CD4-positive, alpha-beta T cell treated with Interleukin-1 beta for 1 hour (primary cell): ENCODE data around the gene DENND2C.
"Not testable (repeated sequence)": the region's sequence is repeated elsewhere in the genome, so short reads cannot be mapped to it uniquely, and the experiment has no call there.

Experiments
- DNase-seq, 2 donors: peaks; one replicate each; pipeline ENCODE4 v3.0.0-alpha.2; 2020 to 2022

DENND2C gene

DNA sequence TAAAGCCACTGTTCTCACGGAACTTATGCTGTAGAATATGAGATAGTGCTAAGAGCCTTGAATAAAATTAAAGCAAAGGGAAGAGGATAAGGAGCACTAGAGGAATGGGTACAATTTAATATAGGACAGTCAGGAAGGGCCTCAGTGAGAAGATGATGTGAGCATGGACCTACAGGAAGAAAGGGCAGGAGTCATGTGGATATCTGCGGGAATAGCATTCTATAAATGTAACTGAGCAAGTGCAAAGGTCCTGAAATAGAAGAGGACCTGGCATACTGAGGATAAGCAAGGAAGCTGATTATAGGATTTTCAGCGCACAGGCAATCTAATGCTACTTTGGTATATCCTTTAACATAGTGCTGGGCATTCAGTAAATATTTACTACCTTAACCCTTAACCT lies 75.8 kb downstream of the DENND2C start:
- no peak for DNase-seq

DNA sequence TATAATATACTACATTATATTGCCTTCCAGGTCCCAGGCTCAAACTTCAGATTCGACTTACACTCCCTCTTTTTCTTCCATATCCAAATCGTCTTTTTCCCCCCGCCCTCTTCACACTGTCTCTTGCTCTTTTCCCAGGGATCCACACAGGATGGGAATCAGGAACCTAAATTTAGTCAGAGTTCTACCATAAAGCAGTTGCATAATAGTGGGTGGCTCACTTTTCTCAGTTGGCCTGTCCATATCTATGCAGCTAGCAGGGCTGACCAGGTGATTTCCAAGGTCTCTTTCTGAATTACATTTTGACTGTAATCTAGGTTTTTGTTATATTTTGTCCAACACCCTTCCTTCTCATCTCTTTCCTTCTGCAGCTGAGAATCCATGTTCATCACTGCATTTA lies 80.7 kb downstream of the DENND2C start:
- no peak for DNase-seq

DNA sequence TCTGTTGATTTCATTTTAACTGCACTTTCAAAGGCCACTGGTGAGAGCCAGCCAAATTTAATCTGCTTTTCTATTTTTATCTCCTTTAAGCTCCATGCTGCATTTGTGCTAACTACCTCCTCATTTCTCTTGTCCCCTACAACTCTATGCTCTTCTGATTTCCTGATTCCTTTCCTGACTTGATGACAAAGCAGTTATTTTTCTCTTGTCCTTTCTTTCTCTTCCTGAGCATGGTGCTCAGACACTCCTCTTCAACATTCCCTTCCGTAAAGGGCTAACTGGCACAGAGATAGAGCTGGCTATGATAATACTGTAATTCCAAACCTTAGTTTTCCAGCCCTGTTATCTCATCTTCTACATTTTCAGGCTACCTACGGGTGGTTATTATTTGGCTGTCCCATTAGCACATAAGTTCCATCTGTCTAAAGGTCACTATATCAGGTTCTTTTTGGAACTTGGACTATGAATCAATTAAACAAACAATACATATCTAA lies 81.6 kb downstream of the DENND2C start:
- DNase-seq: no peak

DNA sequence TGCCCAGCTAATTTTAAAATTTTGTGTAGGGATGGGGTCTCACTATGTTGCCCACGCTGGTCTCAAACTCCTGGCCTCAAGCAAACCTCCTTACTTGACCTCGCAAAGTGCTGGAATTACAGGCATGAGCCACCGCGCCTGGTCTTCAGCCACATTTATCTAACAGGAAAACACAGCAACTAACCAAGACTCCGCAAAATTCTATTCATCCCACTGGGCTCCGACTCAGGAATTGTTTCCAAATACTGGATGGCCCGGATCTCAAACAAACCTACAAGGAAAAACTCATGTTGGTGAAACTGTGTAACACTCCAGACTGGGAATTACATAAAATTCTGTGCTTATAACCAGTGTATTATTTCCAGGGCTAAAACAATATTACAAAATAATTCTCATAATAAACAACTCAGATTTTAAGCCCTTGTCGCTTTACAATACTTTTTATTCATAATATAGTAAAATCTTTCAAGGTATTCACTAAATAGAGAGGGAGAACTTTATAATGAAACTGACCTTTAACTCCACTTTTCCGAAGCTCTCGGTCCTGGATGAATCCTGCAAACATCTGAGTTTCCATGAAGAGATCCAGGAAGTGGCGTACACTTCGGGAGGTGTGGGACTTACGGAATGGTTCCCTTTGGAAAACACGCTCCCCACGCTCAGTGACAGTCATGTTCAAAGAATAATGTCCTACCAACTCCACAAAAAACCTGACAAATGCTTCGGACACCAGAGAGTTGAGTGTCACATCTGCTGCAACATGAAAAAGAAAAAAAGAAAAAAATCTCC lies 82.5 kb downstream of the DENND2C start:
- no peak for DNase-seq

DNA sequence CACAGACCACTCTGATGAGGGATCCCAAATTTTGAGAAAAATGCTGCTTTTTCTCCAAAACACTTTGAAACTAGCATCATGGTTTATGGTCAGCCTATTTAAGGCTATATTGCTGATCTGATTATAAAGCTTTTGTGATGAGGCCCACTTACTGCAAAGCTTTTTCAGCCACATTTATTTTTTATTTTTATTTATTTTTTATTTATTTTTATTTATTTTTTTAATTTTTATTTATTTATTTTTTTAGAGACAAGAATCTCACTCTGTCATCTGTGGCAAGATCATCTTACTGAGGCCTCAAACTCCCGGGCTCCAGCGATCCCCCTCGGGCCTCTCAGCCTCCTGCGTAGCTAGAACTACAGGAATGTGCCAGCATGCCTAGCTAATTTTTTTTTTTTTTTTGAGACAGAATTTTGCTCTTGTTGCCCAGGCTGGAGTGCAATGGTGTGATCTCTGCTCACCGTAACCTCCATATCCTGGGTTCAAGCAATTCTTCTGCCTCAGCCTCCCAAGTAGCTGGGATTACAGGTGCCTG lies 83.3 kb downstream of the DENND2C start:
- DNase-seq: no peak

DNA sequence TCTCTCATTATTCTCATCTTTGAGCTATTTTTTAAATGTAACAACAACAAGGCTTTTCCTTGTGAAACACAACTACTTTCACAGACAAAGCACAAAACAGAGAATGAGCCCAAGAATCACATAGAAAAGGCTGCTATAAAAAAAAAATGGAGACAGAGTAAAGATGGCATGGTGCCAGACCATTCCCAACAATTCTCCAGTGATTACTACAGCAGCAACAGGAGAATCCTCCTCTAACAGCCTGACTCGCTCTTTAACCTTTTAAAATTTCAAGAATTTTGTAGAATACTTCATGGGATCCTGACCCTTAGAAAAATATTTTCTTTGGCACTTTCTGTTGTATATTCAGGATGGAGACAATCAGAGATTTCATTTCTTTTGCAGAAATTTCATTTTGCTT lies 84.6 kb downstream of the DENND2C start:
- no peak for DNase-seq

DNA sequence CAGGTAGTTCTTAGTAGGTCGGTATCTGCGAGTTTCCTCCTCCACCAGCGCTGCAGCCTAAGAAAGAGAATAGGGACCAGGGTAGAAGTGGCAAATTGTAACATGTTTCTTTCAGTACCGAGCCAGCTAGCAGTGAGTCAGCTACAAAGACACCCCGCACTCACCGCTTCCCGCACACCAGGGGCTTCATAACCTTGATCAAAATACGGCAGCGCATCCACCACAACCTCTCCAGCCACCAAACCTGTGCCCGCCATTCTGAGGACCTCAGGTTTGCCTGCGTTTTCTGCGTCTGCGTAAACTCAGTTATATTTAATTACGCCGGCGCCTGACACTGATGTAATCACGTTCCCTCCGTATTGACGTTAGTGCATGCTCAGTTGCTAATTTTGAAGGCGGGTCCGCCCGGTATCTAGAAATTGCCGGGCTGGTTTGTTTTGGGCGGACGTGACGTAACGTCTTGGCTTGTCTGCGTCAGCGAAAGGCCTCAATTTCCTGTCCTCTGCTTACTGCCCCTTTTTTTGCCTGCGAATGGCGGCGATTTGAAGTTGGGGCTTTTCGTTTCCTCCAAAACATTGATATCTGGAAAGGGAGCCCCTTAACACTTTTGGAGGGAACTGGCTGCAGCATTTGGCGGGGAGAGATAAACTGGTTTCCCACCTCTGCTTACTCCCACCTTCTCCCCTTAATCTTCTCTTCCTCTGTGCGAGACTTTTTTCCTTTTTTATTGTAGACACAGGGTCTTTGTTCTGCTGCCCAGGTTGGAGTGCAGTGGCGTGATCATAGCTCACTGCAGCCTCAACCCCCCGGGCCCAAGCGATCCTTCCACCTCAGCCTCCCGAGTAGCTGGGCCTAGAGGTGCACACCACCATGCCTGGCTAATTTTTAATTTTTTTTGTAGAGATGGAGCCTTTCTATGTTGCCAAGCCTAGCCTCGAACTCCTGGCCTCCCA lies 88.2 kb downstream of the DENND2C start, which contains the start of gene BCAS2:
TSS of gene BCAS2 (minus strand) at position 281 of the 953 bp plus-strand sequence. CDS start at position 257, 24 bp downstream.
- peak; percentile 97 to 98 for DNase-seq

DNA sequence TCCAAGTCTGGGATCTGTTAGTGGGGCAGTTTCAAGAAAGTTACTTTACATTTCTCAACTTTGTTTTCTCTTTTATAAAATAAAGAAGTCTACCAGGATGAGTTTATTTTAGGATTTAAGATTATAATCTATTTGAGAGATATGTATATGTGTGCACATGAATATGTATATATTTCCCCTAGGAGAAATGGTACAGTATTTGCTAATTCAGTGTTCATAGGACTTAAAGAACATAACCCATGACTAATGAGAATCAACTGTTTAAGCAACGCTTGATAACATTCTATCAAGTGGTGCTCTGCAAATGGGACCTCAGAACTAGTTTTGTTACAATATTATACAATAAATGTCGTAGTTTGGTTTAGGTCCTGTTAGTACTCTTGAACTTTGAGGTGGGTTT lies 95.5 kb downstream of the DENND2C start:
- DNase-seq: no peak

DNA sequence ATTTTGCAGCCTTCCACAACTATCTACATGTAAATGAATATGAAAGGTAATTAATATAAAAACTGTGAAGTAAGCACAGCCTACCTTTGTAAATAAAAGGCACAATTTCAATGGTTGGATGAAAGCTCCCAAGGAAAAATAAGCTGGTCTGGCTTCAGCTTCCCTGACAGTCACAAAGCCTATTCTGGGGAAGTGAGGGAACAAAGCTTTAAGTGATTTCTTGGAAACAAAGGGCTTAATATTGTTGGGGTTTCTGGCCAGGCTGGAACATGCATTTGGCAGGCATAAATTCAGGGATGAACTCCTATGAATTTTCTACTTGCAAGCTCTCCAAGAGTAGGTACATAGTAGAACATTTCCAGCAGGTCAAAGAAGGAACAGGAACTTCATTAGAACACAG lies 105.7 kb downstream of the DENND2C start:
- DNase-seq: no peak

DNA sequence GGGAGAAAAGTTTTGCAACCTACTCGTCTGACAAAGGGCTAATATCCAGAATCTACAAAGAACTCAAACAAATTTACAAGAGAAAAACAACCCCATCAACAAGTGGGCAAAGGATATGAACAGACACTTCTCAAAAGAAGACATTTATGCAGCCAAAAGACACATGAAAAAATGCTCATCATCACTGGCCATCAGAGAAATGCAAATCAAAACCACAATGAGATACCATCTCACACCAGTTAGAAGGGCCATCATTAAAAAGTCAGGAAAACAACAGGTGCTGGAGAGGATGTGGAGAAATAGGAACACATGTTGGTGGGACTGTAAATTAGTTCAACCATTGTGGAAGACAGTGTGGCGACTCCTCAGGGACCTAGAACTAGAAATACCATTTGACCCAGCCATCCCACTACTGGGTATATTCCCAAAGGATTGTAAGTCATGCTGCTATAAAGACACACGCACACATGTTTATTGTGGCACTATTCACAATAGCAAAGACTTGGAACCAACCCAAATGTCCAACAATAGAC lies 106.8 kb downstream of the DENND2C start:
- not testable (repeated sequence) for DNase-seq

DNA sequence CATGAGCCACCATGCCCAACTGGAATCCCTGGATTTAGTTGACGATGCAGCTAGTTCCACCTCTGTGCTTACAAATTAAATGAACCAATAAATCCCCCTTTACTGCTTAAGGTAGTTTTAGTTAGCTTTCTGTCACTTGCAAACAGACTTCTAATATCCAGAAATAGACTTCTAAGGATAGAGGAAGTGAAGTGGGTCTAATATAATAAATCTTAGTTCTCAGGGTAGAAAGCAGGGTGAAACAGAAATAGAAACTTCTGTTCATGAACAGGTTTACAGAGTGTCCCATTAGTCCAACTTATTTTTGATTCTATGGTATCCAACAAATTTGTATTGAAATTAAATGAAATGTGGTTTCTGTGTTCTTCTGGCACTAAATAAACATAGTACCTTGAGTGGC lies 108.5 kb downstream of the DENND2C start:
- DNase-seq: no peak

DNA sequence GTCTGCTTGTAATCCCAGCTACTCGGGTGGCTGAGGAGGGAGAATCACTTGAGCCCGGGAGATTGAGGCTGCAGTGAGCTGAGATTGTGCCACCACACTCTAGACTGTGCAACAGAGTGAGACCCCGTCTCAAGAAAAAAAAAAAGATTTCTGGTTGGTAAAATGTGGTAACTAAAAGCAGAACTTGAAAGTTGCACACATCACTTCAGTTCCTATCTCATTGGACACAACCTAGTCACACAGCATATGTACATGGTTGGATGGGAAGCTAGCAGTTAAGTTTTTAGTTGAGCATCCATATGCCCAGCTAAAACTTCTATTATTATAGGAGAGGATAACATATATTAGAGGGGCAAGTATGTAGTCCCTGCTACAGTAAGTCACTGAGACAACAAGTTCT lies 110.5 kb downstream of the DENND2C start:
- no peak for DNase-seq

DNA sequence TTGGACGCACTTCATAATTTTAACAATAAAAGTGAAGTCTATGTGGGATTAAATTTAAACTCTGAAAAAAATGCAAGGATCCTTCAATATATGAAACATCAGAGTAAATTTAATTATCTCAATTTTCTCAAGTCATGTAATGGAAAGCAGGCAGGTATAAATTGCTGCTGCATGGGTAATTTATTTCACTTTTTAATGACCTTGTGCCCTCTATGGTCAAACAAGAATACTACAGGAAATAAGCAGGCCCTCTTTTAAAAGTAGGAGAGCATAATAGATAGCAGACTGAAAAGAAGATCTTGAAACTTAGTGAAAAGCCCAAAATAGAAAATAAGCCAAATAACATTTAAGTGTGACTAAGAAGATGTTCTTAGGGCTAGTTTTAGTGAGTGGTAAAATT lies 111.3 kb downstream of the DENND2C start:
- DNase-seq: peak in 1 of 2 donors; percentile 36

DNA sequence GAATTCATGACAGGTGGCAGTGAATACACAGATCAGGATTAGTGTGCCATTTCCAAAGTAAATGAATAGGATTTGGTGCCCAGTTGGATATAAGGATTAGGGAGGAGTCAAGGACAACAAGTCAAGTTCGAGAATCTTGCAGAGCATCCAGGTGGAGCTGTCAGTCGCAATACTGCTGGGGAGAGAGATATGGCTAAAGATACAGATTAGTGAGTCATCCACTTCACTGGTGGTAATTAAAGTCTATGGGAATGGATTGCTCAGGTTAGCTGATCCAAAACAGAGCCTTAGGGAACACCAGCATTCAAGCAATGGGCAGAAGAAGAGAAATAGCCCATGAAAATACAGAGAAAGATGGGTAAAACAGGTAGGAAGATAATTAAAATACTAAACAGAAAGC lies 115.3 kb downstream of the DENND2C start:
- DNase-seq: no peak

DNA sequence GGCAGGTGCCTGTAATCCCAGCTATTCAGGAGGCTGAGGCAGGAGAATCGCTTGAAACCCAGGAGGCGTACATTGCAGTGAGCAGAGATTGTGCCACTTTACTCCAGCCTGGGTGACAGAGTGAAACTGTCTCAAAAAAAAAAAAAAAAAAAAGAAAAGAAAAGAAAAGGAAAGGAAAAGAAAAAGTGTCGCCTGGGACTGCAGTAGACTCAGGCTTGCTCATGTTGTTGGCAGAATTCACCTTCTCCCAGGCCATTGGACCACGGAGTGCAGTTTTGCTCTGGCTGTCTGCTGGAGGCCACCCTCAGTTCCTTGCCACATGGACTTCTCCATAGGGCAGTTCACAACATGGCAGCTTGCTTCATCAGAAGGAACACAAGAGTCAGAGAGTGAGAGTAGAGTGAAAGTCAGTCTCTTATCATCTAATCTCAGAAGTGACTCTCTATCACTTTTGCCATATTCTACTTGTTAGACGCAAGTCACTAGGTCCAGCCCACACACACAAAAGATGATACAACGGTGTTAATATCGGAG lies 117.7 kb downstream of the DENND2C start:
- DNase-seq: no peak

DNA sequence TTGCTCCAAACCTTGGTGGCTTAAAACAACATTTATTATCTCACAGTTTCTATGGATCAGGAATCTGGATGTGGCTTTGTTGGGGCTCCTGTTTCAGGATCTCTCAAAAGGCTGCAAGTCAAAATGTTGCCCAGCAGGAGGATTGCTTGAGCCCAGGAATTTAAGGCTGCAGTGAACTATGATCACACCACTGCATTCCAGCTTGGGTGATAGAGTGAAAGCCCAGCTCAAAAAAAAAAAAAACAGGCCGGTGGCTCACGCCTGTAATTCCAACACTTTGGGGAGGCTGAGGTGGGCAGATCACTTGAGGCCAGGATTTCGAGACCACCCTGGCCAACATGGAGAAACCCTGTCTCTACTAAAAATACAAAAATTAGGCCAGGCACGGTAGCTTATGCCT lies 118.4 kb downstream of the DENND2C start:
- DNase-seq: no peak

DNA sequence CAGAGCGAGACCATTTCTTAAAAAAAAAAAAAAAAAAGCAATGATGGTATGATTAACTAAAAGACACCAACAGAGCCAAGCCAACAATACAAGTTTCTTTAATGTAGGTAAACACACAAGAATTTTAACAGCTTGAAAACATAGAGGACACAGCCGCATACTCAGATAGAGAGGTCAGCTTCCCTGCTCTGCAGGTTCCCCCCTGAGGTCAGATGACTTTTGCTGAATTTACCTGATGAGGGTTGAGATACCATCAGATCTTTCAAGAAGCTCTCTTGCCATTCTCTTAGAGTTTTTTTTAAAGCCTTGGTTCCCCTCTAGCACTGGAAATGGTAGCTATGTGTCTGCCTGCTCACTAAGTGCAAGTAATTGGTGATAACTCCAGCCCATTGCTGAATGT lies 119.5 kb downstream of the DENND2C start:
- DNase-seq: no peak

DNA sequence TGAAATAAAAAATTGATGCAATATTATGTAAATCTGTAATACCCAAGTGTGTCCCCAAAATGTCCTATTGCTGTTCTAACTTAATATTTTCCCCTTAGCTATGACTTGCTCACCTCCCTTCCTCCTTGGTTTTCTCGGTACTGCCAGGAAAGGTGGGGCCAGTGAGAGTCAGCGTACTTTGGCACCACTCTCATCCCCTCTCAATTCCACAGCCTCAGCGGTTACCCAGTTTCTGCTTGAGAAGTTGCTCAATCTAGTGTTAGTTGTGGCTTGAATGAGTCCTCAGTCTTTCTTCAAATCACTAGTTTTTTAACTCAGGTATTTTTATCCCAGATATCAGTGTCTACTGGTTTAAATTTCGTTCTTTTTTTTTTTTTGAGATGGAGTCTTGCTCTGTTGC lies 120.7 kb downstream of the DENND2C start:
- no peak for DNase-seq

DNA sequence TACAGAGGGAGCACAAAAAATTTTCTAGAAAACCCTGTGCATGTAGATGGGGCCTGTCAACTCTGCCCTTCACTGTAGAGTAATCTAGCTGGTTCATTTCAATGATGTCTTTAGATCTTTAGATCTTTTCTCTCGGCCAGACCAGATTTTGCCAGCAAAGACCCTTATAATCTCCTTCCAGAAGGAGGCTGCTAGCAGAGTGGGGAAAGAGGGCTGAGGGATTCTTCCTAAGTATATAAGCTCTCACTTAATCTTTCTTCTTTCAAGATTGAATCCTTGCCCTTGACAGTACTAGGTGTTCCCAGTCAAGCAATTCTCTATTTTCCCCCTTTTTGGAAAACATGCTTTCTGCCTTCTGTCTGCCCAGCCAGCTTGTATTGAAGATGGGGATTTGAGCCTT lies 122.8 kb downstream of the DENND2C start:
- DNase-seq: no peak

DNA sequence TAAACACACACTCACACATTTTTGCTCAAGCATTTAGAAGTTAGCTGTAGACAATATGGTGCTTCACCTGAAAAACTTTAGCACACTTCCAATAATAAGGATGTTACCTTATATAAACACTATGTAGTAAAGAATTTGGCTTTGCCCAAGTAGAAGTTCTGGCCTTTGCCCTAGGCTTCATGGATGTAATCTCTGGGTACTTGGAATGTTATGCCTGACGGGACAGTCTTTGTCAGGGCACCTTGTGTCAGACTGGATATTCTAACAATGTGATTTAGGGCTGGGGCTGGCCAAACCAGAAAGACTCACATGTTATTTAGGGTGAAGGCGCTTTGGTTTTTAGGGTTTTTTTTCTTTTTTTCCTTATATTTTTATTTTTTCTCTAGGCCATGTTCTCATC lies 124.1 kb downstream of the DENND2C start:
- DNase-seq: no peak

DNA sequence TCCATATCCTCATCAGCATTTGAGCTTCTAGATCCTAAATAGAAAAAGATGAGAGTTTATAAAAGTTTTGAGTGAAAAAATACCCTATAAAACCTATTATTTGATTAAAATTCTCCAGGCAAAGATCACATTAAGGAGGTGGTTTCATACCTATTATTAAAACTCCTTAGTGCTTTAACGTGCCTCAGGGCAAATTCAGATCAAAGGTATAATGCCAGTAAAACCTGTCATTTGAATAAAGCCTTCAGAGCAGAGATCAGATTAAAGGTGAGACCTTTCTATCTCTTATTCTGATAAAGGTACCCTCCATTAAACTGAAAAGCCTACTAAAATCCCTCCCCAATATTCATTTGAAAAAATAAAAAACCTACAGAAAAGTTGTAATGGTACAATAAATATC lies 124.5 kb downstream of the DENND2C start:
- DNase-seq: no peak

DNA sequence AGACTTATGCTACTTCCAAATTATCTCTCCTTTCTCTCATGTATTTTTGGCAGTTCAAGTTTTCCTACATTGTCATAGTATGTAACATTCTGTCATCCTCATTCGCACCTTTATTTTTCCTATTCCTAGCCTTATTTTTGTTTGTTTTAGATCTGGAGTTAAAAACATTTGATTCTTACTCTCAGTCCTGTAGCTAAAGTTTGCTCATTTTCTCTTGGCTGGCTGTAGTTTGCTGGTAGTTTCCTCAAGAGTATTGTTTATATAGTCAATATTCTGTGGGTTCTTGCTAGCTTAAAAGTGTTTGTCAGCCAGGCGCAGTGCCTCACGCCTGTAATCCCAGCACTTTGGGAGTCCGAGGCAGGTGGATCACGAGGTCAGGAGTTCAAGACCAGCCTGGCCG lies 129.0 kb downstream of the DENND2C start:
- DNase-seq: no peak

DNA sequence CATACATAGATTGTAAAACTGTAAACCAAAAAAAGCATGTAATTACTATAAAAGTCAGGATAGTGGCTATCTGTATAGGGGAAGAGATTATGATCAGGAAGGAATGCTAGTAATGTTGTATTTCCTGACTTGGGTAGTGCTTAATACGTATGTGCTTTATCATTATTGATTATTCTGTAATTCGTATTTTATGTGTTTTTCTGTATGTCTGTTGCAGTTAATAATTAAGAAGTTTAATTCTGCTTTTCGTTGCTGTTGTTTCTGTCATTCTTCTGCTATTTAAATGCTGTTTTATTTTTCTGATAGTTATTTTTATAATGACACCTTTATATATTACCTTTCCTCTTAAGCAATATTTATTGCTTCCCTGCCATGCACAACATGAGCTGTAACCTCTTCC lies 129.6 kb downstream of the DENND2C start:
- no peak for DNase-seq
